HG03571 (cell line): ENCODE data around the gene RNF220.

Source experiments
- ATAC-seq: cut with Tn5 transposase; IDR thresholded peaks from one replicate; pipeline ENCODE4 v1.9.1; 2021; ENCODE audit not compliant: unreplicated experiment

RNF220 gene

GRCh38 chr1:44631647-44632539 lies 226.8 kb downstream of the RNF220 start:
- peak; percentile 68 for ATAC-seq

GRCh38 chr1:44632598-44632997 lies 227.5 kb downstream of the RNF220 start:
- ATAC-seq = no peak

- ATAC-seq = no peak
Measured at GRCh38 chr1:44634606-44635189, 229.6 kb downstream of the RNF220 start.

- ATAC-seq = no peak
Measured at GRCh38 chr1:44635439-44635838, 230.4 kb downstream of the RNF220 start.

GRCh38 chr1:44636083-44636687 lies 231.1 kb downstream of the RNF220 start:
- no peak for ATAC-seq

- no peak for ATAC-seq
Measured at GRCh38 chr1:44636688-44637598, 231.9 kb downstream of the RNF220 start.

- no peak for ATAC-seq
Measured at GRCh38 chr1:44637702-44638411, 232.8 kb downstream of the RNF220 start.

- no peak for ATAC-seq
Measured at GRCh38 chr1:44640200-44640853, 235.3 kb downstream of the RNF220 start.

- no peak for ATAC-seq
Measured at GRCh38 chr1:44641126-44642102, 236.4 kb downstream of the RNF220 start.

GRCh38 chr1:44642255-44642654 lies 237.2 kb downstream of the RNF220 start:
- ATAC-seq = no peak

- ATAC-seq = no peak
Measured at GRCh38 chr1:44642925-44643324, 237.9 kb downstream of the RNF220 start.

- ATAC-seq = no peak
Measured at GRCh38 chr1:44643721-44644334, 238.8 kb downstream of the RNF220 start.

- ATAC-seq = no peak
Measured at GRCh38 chr1:44644806-44645205, 239.8 kb downstream of the RNF220 start.

- no peak for ATAC-seq
Measured at GRCh38 chr1:44645476-44646244, 240.6 kb downstream of the RNF220 start.

GRCh38 chr1:44646261-44647110 lies 241.4 kb downstream of the RNF220 start:
- ATAC-seq = no peak

- ATAC-seq = no peak
Measured at GRCh38 chr1:44647896-44648295, 242.8 kb downstream of the RNF220 start.
